ENCODE results near the gene GRIK2.
"Not testable (repeated sequence)": the region's sequence is repeated elsewhere in the genome, so short reads cannot be mapped to it uniquely, and the experiment has no call there.

The GRIK2 gene

GRCh38 chr6:101626269-101626668, 232.8 kb downstream of the GRIK2 start:
- no peak for DNase-seq (ENCODE audit: low read depth, low spot score)

GRCh38 chr6:101630941-101631340, 237.4 kb downstream of the GRIK2 start:
- DNase-seq (ENCODE audit: low read depth, low spot score) = no peak

- no peak for DNase-seq (ENCODE audit: low read depth, low spot score)
Observed at GRCh38 chr6:101633081-101633480, 239.6 kb downstream of the GRIK2 start.

GRCh38 chr6:101638865-101639264, 245.4 kb downstream of the GRIK2 start:
- DNase-seq (ENCODE audit: low read depth, low spot score) = not testable (repeated sequence)

GRCh38 chr6:101640131-101640530, 246.6 kb downstream of the GRIK2 start:
- no peak for DNase-seq (ENCODE audit: low read depth, low spot score)

GRCh38 chr6:101645770-101646169, 252.3 kb downstream of the GRIK2 start:
- no peak for DNase-seq (ENCODE audit: low read depth, low spot score)

DNA sequence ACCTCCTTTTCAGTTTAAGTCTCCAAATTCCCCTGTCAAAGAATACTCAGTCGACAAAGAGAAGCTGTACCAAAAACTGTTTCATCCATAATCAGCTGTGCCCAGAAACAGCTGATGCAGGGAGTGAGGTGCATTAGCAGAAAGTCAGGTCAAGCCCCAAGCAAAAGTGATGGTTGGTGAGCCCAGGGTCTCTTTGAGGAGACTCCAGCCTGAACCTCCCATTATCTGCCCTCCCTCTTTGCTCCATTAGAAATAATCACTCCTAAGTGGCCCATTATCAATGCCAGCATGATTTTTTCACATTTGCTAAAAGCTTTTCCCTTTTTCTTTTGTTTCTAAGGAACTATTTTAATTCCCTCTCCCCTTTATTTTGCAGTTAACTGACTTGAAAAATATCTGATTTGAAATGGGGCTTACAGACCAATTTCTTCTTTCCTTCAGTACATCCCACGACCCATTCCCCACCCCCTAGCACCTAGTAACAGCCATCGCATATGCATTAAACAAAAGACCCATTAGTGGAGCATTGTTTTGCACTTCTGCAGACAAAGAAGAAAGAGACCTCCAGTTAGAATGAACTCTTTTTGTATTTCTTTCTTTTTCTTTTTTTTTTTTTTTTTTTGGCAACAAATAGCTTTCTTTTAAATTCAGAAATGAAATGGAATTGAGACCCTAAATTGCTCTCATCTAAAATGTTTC, 257.0 kb downstream of the GRIK2 start:
- no peak for DNase-seq (ENCODE audit: low read depth, low spot score)

DNA sequence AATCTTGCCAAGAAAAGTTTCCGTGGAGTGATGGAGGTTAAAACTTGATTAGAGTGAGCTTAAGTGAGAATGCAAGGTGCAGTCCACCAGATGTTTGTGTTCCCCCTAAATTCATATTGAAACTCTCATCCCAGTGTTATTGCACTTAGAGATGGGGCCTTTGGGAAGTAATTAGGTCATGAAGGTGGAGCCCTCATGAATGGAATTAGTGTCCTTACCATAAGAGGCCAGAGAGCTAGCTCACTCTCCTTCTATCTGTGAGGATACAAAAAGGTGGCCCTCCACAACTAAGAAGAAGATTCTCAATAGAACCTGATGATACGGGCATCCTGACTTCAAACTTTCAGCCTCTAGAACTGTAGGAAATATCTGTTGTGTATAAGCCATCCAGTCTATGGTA, 258.6 kb downstream of the GRIK2 start:
- no peak for DNase-seq (ENCODE audit: low read depth, low spot score)

- no peak for DNase-seq (ENCODE audit: low read depth, low spot score)
Observed at GRCh38 chr6:101655109-101655508, 261.6 kb downstream of the GRIK2 start.

DNA sequence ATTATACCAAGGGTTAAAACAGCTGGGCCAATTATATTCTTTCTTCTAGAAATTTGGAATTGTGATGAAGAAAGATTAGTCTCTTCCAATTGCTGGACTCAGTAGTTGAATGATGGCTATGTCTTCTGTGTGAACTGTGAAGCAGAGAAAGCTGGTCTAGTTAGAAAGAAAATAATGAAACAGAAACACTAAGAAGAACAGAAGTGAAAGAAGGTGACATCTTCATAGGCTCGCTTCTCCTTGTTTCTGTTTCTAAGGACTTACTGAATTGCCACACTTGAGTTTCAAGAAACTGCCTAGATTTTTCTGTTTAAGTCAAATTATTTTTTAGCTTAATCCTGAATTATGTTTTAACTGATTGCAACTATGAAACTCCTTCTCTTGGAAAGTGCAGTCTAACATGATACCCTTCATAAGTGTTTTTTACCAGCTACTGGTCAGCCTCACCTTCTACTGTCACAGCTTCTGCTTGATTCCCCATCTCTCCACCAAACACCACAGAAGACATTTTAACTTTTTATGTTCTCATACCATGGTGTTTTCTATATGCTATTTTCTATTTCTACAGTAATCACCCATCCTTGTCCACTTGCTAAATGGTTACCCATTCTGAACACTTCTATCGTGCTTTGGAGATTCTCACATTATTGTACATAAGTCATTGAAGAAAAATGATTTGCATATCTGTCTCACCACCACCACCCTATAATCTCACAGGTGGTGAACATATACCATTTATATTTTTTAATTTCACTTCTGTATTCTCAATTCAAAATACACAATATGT, 268.8 kb downstream of the GRIK2 start:
- no peak for DNase-seq (ENCODE audit: low read depth, low spot score)

DNA sequence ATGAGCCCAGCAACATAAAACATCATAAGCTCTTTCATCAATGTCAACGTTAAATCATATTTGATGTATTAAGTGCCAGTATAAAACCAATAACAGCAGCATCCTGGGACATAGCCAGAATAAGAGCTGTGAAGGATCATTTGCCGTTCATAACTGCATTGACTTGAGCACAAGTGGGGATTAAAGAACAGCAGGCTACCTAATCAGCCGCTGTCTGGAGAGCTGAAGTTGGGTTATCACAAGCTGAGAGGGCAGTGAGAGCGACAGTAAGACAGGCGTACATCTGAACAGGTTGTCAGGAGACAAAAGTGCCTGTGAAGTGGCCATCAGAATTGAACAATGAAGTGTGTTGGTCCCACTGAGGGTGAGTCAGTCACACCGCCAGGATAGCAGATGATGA, 269.6 kb downstream of the GRIK2 start:
- DNase-seq (ENCODE audit: low read depth, low spot score) = no peak

DNA sequence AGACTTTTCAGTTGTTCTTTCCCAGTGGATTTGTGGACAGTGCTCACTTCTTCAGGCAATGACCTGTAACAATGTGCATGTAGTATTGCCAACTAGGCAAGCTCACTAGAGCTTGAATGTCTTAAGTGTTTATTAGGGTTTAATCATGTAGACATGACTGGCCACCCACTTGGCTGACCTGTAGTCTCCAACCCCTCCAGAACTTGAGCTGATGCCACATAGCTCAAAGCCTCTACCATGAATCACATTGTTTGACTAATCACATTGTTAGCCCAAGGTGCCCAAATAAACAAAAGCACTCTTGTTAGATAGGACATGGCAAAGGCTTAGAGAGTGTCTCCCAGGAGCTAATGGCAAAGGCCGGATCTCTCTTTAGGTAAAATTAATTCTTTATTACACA, 272.7 kb downstream of the GRIK2 start:
- DNase-seq (ENCODE audit: low read depth, low spot score) = no peak

DNA sequence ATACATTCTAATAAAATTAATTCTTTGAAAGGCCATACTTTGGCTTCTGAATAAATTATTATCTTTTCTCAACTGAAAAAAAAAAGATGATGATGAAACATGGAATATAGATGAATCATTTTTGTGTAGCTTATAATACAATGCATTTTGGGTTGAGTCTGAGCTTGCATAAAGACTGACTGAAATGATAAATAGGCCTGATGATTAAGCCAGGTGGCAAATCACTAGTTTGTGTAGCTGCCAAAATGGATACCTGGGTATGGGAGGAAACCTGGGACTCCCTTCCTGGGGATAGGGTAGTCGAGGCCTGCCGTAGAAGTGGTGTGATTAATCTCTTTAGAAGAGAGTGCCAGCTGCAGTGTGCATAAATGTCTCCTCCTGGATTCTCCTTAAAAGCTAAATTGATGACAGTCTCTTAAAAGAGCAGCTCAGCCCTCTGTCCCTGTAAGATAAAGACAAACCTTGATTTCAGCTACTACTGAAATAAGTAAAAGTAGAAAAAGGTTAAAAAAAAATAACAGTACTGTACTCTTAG, 275.1 kb downstream of the GRIK2 start:
- no peak for DNase-seq (ENCODE audit: low read depth, low spot score)

- DNase-seq (ENCODE audit: low read depth, low spot score) = no peak
Observed at GRCh38 chr6:101676187-101676586, 282.7 kb downstream of the GRIK2 start.

DNA sequence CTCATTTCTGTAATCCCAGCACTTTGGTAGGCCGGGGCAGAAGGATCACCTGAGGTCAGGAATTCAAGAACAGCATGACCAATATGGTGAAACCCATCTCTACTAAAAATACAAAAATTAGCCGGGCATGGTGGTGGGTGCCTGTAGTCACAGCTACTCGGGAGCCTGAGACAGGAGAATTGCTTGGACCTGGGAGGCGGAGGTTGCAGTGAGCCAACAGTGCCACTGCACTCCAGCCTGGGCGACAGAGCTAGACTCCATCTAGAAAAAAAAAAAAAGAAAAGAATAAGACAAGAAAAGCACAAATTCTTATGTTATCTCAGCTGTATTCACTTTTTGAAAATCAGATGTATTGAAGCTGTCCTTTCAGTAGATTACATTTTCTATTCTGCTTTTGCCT, 289.4 kb downstream of the GRIK2 start:
- DNase-seq (ENCODE audit: low read depth, low spot score) = no peak

GRCh38 chr6:101683884-101684283, 290.4 kb downstream of the GRIK2 start:
- DNase-seq (ENCODE audit: low read depth, low spot score) = no peak

DNA sequence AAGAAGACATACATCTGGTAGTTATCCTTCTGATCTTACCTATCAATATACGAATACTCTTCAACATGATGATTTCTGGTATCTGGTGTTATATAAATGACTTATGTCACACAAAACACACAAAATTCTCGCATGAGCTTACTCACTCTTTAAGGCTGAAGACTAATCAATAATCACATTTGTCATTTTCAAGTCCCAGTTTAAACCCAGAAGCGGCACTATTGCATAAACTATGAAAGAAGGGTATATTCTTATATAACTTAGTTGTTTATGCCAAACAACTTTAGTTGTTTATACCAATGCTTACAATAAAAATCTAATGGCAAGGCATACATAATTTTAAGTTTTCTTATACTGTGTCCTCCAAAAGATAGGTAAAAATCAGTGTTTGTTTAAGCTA, 293.1 kb downstream of the GRIK2 start:
- DNase-seq (ENCODE audit: low read depth, low spot score) = no peak

GRCh38 chr6:101689156-101689555, 295.6 kb downstream of the GRIK2 start:
- DNase-seq (ENCODE audit: low read depth, low spot score) = no peak

GRCh38 chr6:101689695-101690094, 296.2 kb downstream of the GRIK2 start:
- no peak for DNase-seq (ENCODE audit: low read depth, low spot score)

- DNase-seq (ENCODE audit: low read depth, low spot score) = peak; percentile 13
Observed at GRCh38 chr6:101700655-101701054, 307.1 kb downstream of the GRIK2 start.

DNA sequence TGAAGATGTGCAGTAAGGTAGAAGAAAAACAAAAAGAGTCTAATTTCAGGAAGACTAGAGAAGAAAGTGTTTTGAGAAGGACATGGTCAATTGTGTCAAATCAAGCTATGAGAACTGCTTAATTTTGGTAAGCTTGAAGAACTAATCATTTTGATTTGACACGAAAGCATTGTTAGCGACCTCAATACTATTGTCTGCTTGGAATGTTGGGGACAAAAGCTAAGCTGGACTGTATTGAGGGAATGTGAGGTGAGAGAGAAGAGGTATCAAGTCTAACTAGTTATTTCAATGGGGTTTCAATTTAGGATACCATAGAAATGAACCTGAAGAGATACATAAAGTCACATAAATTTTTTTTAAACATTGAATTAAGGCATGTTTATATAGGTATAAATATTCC, 309.8 kb downstream of the GRIK2 start:
- DNase-seq (ENCODE audit: low read depth, low spot score) = no peak

- DNase-seq (ENCODE audit: low read depth, low spot score) = no peak
Observed at GRCh38 chr6:101705866-101706265, 312.4 kb downstream of the GRIK2 start.

- DNase-seq (ENCODE audit: low read depth, low spot score) = no peak
Observed at GRCh38 chr6:101706576-101706975, 313.1 kb downstream of the GRIK2 start.
